Ramos (cell line): ENCODE data around the gene PCGF6.

Experiments
- in situ Hi-C: fragments of 300-500 bp; cut with MboI; formaldehyde crosslinking; loops from one replicate; pipeline ENCODE4 v1.14.3; 2022; ENCODE audit warnings: low sequenced_read_pairs; ENCODE audit not compliant: unreplicated experiment

Gene PCGF6

DNA sequence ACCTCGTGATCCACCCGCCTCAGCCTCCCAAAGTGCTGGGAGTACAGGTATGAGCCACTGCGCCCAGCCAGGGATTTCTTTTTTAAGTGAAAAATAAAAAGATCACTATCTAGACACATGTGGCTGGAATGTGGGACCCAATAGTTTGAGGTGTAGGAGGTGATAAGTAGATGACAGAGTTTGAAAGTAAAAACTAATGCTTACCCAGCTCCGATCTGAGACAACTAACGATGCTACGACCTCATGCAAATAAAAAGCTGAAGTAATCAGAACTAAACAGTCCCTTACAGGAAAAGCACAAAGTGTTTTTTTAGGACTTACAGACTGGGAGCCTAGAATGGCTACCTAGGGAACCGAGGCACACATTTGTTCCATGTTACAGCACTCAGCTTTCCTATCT lies 23.0 kb downstream of the PCGF6 start:
- in situ Hi-C loops: no loop called here

DNA sequence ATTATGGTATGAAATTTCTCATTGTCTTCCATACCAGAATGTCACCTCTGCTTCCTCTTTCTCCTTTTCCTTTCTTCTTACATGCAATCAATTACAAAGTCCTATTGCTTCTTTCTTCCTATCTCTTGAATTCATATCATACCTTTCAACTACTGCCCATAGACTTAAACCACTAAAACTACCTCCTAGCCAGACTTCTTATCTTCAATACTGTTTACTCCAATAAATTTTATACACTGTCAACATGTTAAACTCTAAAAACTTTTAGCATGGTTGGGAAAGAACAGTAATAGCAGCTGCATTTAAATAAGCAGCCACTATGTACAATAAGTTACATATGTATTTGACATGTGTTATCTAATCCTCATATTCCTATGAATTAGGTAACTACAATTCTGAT lies 34.9 kb downstream of the PCGF6 start:
- in situ Hi-C loops: no loop called here

DNA sequence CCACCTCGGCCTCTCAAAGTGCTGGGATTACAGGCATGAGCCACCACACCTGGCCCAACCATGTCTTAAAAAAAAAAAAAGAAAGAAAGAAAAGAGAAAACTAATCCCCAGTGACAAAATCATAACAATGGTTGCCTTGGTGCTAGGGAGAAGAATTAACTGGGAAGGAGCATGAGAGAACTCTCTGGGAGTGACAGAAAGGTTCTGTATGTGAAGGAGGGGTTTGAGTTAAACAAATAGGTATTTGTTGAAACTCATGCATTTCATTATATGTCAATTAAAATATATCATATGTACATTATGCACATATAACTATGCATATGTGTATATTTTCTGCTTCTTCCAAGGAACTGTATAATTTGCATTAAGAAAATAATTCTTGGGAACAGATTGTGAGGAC lies 40.7 kb downstream of the PCGF6 start:
- in situ Hi-C loops: no loop called here

DNA sequence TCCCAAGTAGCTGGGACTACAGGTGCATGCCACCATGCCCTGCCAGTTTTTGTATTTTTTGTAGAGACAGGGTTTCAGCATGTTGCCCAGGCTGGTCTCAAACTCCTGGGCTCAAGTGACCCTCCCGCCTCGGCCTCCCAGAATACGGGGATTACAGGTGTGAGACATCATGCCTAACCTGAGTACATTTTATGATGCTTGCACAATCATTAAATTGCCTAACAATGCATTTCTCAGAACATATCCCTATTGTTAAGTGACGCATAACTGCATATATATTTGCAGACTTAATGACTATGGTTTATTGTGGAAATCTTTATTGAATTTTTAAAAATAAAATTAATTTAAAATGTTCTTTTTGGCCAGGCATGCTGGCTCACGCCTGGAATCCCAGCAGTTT lies 43.3 kb downstream of the PCGF6 start:
- in situ Hi-C loops: no loop called here

DNA sequence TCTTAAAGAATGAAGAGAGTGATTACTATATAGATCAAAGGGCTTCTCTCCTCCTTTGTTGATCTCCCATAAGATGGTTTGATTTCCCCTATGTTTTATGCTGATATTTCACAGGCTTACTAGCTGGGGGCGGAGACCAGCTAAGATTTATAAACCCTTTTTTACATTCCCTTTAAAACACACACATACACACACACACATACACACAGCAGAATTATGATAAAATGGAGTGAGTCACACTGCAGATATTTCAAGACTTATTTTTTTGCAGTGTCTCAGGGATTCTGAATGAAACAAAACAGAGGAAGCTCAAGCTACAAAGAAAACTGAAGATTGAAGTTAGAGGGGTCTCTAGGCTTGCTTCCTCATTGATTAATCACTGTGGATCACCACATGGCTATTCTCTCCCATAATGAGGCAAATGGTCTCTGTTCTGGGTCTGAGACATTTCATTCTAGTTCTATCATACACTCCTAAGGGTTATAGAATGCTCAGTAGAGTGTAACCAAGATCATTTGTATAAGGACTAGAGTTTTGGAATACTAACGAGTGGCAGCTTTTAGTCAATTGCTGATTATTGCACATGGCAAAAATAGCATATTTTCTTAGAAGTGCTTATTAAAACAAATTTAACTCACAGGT lies 55.4 kb downstream of the PCGF6 start:
- in situ Hi-C loops: no loop called here

GRCh38 chr10:103291588-103291987 lies 59.4 kb downstream of the PCGF6 start:
- in situ Hi-C loops: no loop called here

DNA sequence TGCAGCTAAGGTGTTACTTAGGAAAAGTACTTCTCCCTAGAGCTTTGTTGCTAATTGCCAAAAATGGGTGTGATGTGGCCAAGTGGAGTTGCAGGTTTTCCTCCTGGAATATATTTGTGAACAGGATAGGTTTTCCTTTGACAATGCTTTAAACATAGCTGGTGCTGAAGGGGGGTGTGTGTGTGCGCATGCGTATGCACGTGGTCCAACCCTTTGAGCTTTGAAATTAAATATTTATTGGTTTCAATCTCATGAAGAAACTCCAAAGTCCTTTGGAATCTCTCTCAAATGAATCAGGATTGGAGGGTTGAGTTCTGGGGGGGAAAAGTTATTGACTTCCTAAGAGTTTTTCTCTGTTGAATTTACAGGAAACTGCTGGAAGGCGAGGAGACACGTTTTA lies 62.9 kb downstream of the PCGF6 start:
- in situ Hi-C loops: no loop called here

DNA sequence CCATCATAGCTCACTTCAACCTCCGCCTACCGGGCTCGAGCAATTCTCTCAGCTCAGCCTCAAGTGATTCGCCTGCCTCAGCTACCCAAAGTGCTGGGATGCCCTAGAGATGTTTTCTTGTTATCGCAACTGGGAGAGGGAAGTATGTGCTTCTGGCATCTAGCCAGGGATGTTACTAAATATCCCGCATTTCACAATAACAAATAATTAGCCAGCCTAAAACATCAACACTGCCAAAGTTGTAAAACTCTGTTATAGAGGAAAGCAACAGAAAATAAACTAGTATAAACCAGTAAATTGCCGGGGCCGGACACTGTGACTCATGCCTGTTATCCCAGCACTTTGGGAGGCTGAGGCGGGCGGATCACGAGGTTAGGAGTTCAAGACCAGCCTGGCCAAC lies 66.8 kb downstream of the PCGF6 start:
- in situ Hi-C loops: no loop called here

- in situ Hi-C loops: no loop called here
Measured at GRCh38 chr10:103282961-103283360, 68.0 kb downstream of the PCGF6 start.

DNA sequence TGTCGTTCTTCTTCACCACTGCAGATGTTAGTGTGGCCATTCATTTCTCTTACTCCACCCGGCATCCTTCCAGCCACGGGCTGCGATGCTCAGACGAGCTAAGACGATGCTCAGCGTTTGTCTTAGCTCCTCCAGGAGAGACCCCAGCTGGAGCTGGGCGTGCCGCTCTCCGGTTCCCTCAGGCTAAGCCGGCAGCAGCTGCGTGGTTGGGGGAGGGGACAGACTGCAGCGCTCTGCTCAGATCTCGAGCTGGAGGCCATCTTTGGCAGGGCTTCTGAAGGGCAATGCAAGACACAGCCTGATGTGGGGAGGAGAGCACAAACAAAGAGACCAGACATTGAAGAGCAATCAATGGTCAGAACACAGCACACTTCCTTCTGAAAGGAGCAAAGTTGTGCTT lies 69.2 kb downstream of the PCGF6 start:
- in situ Hi-C loops: no loop called here

DNA sequence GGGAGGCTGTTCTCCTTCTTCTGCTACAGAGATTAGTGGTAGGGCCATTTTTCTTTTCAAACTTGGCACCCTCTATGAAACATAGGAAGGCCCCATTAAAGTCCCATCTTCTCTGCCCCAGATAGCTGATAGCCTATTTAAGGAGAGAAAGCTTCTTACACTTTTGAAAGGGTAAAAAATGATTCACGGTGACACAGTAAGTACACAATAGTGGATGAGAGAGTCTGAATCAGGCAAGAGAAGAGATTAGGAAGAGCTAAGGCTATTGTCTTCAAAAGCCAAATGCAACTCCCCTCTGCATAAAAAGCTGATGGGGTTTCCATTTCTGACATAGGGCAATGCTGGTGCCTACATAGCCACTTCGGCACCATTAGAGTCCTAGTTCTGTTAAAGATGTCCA lies 70.4 kb downstream of the PCGF6 start:
- in situ Hi-C loops: no loop called here

DNA sequence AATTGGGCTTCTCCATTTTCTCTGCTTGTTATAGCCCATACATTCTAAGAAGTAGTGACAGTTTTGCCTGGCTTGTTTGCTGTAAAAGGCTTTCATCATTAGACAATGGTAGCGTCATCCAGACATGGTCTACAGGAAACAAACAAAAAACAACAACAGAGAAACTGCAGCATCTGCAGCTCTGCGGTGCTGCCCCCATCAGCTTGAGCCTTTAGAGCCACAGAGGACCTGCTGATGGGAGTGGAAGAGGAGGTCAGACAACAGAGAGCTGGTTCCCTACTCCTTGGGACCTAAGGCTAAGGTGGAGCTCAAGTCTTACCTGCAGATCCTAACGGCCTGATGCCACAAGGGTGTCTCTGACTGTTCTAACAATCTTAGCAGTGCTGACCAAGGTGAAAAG lies 70.9 kb downstream of the PCGF6 start:
- in situ Hi-C loops: no loop called here

DNA sequence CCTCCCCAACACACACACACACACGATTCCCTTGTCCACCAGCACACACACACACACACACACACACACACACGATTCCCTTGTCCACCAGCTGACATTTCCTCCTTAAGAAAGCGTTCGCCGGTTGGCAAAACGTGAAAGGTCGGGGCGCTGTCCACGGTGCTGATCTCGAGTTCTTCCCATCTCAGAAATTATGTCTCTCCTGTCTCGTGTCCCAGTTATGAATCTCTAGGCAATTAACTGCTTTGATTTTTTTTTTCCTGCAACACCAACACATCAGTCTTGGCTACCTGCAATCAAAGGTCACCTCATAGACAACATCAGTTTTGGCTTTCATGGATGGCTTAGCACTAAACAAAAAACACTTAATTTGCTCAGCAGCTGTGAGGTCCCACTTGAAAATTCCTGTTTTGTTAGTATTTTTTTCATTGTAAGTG lies 72.1 kb downstream of the PCGF6 start:
- in situ Hi-C loops: no loop called here

- in situ Hi-C loops: no loop called here
Measured at GRCh38 chr10:103278537-103278823, 72.5 kb downstream of the PCGF6 start.

GRCh38 chr10:103277713-103278536 lies 73.0 kb downstream of the PCGF6 start:
- in situ Hi-C loops: no loop called here

- in situ Hi-C loops: no loop called here
Measured at GRCh38 chr10:103276896-103277712, 73.8 kb downstream of the PCGF6 start, which contains the start of gene INA. TSS of gene INA (plus strand) at chr10:103277138. CDS start at chr10:103277212, 74 bp downstream.

- in situ Hi-C loops: no loop called here
Measured at GRCh38 chr10:103276251-103276895, 74.6 kb downstream of the PCGF6 start.

DNA sequence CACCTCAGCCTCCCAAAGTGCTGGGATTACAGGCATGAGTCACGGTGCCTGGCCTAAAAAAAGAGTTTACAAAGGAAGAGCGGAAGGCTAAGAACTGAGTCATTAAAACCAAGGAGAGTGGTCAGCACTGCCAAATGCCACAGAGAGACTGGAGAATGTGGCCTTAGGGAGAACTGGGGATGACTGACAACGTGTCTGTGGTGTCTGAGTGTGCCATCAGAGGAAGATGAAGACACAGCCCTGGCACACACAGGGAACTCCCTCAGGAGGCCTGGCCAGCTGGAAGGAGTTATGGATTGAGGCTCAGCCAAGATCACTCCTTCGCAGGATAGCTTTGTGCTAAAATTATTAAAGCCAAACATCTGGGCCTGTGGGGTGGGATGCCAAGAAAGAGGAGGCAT lies 77.9 kb downstream of the PCGF6 start:
- in situ Hi-C loops: no loop called here

DNA sequence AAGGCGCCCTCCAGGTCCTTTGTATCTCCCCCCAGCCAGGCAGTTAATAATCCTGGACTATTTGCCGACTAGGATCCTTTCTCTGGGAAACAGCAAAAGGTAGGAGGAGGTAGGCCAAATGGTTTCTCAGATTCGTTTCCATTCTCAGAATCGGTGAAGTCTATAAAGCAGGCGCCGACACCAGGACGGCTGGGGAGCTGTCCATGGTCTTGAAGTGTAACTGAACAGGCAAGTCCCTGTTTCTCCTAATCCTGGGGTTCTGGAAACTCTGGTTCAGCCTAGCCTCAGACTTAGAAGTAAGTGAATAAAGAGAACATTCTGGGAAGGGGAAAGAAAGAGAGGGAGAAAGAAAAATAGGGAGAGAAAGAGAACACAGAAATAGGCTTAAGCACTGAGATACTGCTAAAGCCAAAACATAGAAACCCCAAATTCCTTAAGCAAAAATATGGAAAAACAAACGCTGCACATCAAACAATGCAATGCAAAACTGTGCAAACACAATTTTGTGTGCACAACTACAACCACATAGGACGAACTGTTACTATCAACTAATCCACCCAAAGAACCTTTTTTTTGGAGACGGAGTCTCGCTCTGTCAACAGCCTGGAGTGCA lies 85.1 kb downstream of the PCGF6 start:
- in situ Hi-C loops: no loop called here

GRCh38 chr10:103262229-103262628 lies 88.7 kb downstream of the PCGF6 start:
- in situ Hi-C loops: no loop called here
